NCI-H187 (cell line): ENCODE data around the gene FASTKD2.

Experiments
- DNase-seq, 2 experiments: peaks; one replicate each; lab custom pipeline; 2025; lab: John Stamatoyannopoulos, UW

FASTKD2 gene

GRCh38 chr2:206837775-206838174 is 72.4 kb downstream of the FASTKD2 start:
- no peak for DNase-seq

GRCh38 chr2:206838690-206839089 is 73.3 kb downstream of the FASTKD2 start:
- DNase-seq: no peak

- no peak for DNase-seq
Measured at GRCh38 chr2:206840999-206841398, 75.6 kb downstream of the FASTKD2 start.
